Measurements from ENCODE around the gene ACTC1.

The ACTC1 gene

DNA sequence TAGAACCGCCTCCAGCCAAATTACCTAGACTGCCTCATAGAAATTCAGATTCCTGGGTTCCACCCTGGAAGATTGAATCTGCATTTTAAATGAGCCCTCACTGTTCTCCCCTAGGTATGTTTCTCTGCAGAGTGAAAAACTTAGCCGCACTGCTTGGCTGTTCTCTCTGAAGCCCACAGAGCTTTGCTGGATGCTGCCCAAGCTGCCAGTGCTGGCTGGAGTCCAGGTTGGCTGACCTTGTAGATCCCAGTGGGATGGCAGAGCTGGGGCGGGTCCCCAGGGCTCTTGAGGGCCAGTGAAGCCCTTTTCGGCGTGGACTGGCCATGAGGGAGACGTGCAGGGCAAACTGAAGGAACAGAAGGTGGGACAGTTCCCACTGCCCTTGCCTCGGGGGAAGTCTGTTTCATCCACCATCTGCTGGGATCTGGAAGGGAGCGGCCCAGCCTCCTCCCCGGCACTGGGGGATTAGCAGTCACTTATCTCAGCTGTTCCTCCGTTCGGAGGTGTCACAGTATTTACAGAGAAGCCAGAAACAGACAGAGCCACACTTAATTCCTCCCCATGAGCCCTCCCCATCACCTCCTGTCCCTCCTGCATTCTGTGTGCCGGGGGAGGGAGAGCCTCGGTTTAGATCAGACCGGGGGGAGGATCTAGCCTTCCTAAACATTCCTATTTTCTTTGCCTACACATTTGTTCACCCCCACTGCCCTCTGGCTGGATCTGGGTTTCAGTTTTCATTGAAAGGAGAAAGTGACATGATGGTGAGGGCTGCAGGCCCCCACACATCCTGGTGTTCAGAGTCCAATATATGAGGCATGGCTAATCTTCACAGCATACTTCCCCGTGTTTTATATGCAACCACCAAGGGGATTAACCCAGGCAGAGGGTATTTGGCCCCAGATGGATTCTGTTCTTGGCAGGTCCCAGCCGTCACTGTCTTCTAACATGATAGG lies 4.1 kb upstream of the ACTC1 start:
- no peak for DNase-seq (ENCODE audit: low spot score)

DNA sequence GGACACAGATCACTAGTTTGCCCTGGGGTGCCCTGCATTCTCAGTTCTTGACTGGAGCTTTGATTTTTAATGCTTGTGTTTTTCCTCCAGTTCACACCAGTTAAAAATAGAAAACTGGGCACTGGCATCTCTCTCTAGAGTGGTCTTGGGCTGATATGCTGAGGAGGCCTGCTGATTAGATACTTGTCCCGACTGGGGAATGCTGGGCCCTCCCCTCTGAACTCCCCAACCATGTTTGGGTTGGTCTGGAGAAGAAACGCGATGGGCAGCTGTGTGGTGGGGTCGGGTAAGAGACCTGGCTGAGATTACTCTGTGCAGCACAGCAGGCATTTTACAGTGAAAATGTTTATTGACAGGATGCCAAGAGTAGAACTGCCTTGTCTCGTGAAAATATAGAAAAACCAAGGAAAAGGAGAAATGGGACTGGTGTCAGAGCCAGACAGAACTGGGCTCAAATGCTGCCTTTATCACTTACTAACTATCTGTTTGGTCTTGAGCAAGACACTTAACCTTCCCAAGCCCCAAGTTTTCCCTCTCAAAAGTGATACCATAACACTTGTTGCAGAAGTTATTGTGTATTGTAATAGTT lies 1.6 kb upstream of the ACTC1 start:
- DNase-seq (ENCODE audit: low spot score): no peak

DNA sequence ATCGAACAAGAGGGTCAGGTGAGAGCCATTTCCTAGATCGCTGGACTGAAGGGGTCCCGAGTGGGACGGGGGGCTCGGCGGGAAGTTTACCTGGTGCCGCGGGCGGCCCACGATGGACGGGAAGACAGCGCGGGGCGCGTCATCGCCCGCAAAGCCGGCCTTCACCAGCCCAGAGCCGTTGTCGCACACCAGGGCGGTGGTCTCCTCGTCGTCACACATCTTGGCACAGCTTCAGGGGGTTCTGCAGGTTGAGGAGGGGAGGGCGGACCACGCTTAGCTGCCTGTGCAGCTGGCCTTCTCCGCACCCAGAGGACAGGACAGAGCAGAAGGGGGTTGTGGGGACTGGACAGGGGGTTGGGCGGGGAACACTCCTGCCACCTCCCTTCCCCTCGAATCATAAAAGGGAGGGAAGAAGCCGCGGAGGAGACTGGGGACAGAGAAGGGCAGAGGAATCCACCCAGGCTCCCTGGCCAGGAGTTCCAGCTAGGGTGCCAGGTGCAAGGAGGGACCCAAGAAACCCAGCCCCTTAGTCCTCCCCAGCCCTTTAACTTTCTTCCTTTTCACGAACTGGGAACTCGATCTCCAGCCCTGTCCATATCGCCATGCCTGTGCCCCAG lies 651 bp downstream of the ACTC1 start:
- no peak for DNase-seq (ENCODE audit: low spot score)

DNA sequence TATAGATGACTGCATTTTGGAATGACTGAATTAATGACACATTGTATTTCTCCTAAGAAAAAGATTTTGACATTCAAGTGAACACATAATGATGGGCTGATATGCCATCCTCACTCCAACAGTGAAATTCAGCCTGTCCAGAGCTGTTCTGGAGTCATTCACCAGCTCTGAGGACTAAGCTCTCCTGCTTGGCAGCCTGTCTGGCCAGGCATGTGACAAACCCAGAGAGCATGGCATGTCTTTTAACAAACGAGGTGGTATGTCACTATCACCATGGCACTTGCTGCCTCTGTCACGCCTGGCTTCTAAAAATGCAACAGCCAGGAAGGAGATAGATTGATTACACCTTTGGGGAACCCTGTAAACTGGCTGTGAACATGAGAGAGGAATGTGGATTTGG lies 1.4 kb downstream of the ACTC1 start:
- no peak for DNase-seq (ENCODE audit: low spot score)

DNA sequence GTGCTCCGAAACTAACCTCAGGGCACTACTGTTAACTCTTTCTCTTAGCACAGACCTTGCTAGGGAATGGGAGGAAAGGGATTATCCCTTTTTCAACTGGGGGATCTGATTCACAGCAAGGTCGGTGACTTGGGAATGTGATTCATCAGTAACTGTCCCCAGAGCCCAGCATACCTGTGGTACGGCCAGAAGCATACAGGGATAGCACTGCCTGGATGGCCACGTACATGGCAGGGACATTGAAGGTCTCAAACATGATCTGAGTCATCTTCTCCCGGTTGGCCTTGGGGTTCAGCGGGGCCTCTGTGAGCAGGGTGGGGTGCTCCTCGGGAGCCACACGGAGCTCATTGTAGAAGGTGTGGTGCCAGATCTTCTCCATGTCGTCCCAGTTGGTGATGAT lies 2.3 kb downstream of the ACTC1 start:
- no peak for DNase-seq (ENCODE audit: low spot score)

DNA sequence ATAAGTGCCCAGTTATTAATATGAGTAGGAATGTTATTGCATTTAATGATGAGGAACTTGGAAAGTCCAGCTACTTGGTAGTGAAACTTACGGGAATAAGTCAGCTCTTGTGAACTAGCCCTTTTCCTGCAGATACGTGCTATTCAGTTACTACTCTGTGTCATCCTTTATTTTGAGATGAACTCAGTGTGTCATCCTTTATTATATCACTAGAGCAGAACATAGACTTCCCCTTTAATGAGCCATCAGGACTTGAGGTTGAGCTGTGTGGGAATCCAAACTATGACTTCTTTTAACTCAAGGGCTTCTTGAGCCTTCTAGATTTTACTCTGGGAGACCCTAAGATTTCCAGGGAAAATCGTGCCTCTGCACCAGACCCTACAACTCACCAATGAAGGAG lies 3.6 kb downstream of the ACTC1 start:
- DNase-seq (ENCODE audit: low spot score): no peak

DNA sequence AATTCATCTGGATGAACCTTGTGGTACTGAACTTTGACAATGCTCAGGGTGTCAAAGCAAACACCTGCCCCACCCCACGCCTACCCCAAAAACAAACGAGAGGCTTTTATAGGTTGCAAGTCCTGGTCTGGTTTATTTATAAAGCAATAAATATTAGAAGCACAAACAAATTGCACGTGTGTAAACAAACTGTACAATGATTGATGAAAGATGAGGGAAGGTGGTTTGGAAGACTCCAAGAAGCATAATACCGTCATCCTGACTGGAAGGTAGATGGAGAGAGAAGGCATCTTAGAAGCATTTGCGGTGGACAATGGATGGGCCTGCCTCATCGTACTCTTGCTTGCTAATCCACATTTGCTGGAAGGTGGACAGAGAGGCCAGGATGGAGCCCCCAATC lies 5.2 kb downstream of the ACTC1 start:
- DNase-seq (ENCODE audit: low spot score): no peak

DNA sequence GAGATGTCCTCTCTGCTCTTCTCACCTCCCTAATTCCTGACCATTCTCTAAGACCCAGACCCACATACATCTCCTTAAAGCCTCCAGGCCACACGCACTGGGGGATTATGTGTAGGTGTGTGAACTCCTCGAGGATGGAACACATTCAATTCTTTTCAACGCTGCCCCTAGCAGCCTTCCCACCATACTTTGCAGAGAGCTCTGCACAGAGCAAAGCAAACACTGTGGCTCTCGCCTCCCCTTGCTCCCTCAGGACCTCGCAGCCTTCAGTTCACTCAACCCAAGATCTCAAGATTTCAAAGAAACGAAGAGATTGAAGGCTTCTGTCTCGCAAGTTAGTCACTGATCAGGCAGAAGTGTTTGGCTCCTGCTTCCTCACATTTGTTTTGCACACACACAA lies 6.0 kb downstream of the ACTC1 start:
- no peak for DNase-seq (ENCODE audit: low spot score)

DNA sequence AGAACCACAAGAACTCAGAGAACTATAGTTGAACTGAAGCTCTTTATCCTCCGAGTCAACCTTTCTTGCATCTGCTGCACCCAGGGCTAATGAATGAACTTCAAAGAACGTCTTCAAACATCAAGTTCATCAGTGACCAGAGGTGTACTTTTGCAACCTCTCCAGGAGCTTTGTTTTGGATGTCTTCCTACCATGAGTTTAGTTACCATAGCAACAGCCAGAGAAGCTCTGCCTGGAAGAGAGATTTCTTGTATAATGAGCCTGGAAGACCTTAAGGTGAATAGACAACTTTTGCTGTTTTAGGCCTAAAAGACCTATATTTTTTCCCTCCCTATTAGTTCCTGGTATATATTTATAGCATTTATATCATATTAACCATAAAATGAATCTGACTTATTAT lies 9.1 kb downstream of the ACTC1 start:
- DNase-seq (ENCODE audit: low spot score): no peak

DNA sequence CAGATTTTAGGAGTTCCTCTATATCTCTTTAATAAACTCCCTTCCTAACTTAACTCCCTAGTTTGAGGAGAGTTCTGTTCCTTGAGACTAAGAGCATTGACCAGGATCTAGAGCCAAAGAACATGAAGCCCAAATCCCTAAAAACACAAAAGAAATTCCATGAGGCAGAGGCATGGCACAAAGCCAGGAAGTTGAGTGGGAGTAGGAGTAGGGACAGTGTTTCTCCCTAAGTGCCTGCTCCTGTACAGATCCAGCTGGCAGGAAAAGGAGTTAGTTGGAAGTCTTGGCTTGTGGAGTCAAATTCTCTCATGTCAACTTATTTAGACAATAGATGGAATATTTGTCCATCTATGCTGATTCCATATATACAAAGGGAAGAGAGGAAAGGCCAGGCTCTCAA lies 11.4 kb downstream of the ACTC1 start:
- no peak for DNase-seq (ENCODE audit: low spot score)

DNA sequence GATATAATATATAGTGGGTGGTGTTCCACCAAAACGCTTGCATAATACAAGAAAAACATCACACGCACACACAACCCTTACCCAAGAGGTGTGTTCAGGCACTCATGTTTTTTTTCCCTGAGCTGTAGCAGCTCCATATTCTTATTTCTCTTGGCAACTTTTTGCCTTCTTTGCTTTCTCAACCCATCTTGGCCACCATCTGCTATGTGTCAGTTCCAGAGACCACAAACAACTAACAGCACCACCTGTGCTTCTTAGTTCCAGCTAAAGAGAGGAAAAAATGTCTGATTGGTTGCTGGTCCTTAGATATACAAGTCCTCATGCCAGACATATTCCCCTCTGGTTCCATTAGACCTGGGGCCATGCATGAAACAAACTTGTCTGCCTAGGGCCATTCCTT lies 11.9 kb downstream of the ACTC1 start:
- DNase-seq (ENCODE audit: low spot score): no peak

DNA sequence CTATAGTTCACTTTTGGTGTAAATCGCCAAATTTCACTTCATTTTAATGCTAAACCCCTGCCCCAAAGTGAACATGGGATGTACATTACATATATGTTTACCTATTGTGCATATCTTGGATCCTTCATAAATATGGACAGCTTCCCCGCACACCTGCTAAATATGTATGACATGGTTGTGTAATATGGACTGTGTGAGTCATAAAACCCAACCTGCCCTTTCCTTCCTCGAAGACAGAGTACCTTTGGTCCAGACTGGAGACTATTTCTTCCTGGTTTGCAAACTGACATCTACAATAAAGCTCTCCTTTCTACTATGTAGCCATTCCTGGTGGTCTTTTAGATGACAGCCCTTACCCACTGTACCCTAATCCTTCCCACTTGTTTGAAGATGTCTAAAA lies 12.4 kb downstream of the ACTC1 start:
- DNase-seq (ENCODE audit: low spot score): no peak

DNA sequence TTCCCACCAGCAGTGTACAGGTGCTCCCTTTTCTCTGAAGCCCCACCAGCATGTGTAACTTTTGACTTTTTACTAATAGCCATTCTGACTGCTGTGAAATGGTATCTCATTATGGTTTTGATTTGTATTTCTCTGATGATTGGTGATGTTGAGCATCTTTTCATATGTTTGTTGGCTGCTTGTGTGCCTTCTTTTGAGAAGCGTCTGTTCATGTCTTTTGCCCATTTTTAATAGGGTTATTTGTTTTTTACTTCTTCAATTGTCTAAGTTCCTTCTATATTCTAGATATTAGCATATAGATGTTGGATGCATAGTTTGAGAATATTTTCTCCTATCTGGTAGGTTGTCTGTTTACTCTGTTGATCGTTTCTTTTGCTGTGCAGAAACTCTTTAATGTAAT lies 14.6 kb downstream of the ACTC1 start:
- DNase-seq (ENCODE audit: low spot score): no peak

DNA sequence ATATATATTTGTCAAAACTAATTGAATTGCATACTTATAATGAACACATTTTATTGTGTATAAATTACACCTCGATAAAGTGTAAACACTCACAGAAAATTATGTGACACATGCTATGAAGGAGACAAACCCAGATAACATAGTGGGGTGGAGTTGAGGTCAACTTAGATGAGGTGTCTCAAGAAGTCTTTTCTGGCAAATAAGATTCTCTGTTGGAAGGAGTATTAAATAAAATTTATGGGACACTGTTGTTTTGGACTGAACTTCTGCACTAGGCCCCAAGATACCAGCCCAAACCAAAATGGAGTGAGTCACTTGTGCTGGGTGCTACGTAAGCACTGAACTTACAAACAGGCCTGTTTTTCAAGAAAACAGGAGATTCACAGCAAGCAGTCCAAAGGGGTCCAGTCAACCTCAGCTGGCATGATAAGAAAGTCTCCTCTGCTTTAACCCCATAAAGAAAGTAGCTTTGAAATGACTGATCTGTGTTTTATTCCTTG lies 18.7 kb downstream of the ACTC1 start:
- no peak for DNase-seq (ENCODE audit: low spot score)

DNA sequence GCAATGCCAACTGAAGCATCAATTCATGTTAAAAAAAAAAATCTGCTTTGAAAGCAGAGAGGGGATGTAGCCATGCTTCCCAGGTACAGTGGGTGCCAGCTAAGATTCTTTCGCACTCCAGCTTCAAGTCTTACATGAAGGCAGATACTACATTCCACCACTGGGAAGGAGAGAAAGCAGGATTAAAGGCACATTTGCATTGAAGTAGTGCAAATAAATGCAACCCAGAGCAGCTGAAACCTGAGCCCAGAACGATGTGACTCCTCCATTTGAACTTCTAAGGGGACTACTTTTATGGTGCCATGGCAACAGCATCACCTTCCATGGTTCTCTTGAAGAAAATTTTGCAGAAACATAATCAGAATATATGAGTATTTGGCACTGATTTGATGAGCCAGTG lies 21.4 kb downstream of the ACTC1 start:
- no peak for DNase-seq (ENCODE audit: low spot score)

DNA sequence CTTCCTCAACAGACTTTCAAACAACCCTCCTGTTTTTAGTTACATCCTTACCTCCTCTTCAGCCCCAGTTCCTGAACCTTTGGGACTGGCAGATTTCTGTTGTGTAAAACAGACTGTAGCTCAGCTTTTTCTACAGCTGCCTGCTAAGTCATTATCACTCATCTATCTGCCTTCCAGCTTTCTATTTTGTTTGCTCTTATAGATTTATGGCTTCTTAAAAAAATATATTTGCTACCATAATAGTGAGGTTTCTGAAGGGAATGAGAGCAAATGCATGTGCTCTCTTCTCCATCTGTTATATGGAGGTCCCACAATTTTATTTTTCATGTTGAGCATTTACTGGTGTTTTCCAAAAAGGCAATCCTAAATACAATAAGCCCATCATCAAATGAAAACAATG lies 22.3 kb downstream of the ACTC1 start:
- no peak for DNase-seq (ENCODE audit: low spot score)

DNA sequence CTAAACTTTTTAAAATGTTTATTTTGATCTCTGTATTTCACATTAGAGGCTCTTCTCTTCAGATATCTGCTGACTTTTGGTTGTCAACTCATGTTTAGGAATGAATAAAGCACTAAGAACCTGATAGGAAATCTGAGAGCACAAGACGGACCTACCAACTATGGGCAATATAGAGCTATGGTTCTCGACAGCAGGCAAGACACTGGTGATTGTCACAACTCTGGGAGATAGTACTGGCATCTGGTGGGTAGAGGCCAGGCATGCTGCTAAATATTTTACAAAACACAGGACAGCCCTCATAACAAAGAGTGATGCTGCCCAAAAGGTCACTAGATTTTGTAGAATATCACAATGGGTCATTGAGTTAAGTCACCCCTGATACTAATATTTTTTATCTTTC lies 23.0 kb downstream of the ACTC1 start:
- no peak for DNase-seq (ENCODE audit: low spot score)

DNA sequence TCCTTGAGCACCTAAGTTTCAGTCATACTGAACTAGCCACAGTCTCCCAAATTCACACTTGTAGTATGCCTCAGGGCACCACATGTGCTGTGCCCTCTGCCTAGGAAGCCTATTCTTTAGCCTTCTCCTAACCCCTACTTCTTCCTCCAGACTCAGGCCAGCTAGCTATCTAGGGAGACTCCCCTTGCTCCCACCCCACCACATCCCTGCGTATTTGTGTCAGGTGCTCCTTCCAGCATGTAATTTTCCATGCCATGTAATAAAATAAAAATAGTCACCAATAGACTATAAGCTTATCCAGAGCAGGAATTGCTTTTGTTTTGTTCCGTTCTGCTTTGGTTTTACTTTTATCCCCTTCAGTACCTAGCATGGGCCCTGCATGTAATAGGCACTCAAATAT lies 25.6 kb downstream of the ACTC1 start:
- no peak for DNase-seq (ENCODE audit: low spot score)

DNA sequence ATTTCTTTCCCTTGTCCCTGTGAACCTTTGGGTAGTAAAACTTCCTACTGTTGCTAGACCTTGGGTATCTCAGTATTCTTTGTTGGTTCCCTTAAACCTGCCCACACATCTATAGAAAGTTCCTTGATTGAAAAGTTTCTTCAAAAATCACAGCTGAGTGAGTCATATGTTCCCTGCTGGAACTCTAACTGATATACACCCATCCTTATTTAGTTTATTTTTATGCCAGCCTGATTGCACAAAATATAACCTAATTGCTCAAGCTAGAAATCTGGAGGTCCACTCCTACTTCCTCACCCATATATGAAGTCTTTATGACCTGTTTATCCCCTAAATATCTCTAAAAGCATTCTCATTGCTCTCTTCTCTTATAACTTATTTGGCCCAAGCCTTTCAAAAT lies 26.8 kb downstream of the ACTC1 start:
- DNase-seq (ENCODE audit: low spot score): no peak

DNA sequence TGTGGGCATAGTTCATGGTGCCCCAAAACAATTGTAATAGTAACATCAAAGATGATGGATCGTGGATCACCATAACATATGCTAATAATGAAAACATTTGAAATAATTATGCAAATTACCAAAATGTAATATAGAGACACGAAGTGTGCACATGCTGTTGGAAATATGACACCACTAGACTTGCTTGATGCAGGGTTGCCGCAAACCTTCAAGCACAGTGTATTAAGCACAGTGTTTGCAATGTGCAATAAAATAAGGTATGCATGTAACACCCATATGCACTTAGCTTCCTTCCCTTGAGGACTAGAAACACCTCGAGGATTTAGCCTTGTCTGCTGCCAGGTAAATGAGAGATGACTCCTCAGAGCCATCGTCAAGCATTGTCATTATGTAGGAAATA lies 29.6 kb downstream of the ACTC1 start:
- DNase-seq (ENCODE audit: low spot score): no peak

DNA sequence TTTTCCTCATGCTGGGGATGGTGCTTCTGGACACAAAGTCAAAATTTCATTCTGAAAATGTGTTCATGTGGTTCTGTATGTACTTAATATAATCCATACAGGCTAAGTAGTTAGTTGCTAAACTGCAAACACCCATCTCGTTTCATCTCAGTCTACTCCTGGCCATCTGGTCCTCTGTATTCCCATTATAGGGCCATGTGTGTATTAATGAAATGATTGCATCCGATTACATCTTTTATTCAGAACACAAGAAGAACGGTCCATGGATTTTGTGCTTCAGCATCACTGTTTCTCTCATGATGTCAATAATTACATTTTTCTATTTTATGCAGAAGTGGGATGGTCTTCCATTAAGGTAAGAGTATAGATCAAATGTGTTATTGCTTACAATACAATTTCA lies 34.4 kb downstream of the ACTC1 start:
- DNase-seq (ENCODE audit: low spot score): no peak

DNA sequence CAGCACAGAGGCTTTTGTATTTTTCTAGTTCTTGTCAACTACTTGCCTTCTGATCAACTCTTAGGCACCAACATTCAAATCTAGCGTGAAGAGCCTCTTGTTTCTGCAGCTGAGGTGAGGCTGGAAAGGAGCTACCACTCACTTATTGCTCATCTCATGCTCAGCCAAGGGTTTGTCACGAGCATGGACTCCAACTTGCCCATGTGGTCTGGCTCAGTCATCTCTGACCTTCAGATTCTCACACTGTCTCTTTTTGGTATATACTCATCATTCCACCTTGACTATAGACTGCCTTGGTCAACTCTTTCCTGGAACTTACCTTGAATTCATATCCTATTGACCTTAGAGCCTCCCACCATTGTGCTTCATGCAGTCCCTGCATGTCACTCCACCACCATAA lies 35.4 kb downstream of the ACTC1 start:
- DNase-seq (ENCODE audit: low spot score): no peak

DNA sequence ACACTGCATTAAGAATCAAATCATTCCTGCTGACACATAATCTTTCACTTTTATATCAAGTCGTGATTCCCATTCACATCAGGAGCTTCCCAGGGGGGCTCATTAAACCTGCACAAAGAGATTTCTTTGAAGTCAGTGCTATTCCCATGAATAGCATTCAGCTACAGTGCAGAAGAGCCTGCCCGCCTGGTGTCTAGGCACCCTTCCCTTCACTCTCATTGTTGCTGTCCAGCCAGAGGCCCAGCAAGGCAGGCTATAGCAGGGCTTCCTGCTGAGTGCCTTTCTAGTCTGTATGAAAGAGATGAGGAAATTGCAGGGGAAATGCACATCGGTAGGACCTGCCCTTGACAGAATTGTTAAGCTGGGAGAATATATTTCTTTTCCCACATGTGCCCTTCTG lies 36.0 kb downstream of the ACTC1 start:
- DNase-seq (ENCODE audit: low spot score): no peak

Measured in germinal center (tissue), 1 donor.